ENCODE results near the gene DCAF4. TPM values are rescaled to one million over a fixed set of nuclear protein-coding genes. Genes with fewer than 3 reads are reported as not detected.

The DCAF4 gene
- total and polyA plus RNA-seq, 2 donors (not counting 1 experiment from before 2014, with no cell fraction given) = 10.2 to 20.7 TPM

- no peak overlapping the region for H3K9ac ChIP-seq (ENCODE audit: insufficient read depth, low read length)
Measured at GRCh38 chr14:72968316-72968715, 42.1 kb downstream of the DCAF4 start.

GRCh38 chr14:72970058-72970630 is 43.9 kb downstream of the DCAF4 start:
- Histone ChIP-seq H4K20me1 (ENCODE audit: control insufficient read depth, extremely low read depth, insufficient read depth, low read length) (no peaks in the 10 kb centered on the region), H3K36me3 (ENCODE audit: control insufficient read depth, insufficient read depth, low read length) (peaks cover 19% of the 10 kb centered on the region), H3K4me3 (replicated peaks in 1 of 4; ENCODE audit: control extremely low read depth in 1 of 4, insufficient read depth in 1 of 4, low read depth in 3 of 4, low read length in 4 of 4) (no peak overlapping the region), H3K4me2 (ENCODE audit: extremely low read depth, insufficient read depth, low read length) (no peak overlapping the region), H3K4me1 (ENCODE audit: control insufficient read depth, extremely low read depth, insufficient read depth, low read length) (no peaks in the 10 kb centered on the region), H3K79me2 (ENCODE audit: control insufficient read depth, insufficient read depth, low read length) (no peaks in the 10 kb centered on the region), H2AFZ (ENCODE audit: low read length) (no peak overlapping the region), H3K27me3 (ENCODE audit: control insufficient read depth, insufficient read depth, low read length) (no peaks in the 10 kb centered on the region), H3K9me3 (ENCODE audit: control insufficient read depth, insufficient read depth, low read depth, low read length) (no peaks in the 10 kb centered on the region), H3K27ac (ENCODE audit: insufficient read depth, low read length) (no peak overlapping the region), H3K9ac (ENCODE audit: insufficient read depth, low read length) (no peak overlapping the region)
- TF ChIP-seq EZH2 (IDR thresholded peaks at IDR 0.05; ENCODE audit: low read length, missing control alignments) = no peak
- TF ChIP-seq CTCF (conservative IDR thresholded peaks at IDR 0.05 in 1 of 2, IDR thresholded peaks at IDR 0.05 in 1 of 2; ENCODE audit: low read depth in 1 of 2, low read length in 2 of 2) = no peak
- DNase-seq (ENCODE audit: low read depth in 2 of 2) = no peak

More at GRCh38 chr14:72968316-72968715, 42.1 kb downstream of the DCAF4 start:
- no peak overlapping the region for H3K27ac ChIP-seq (ENCODE audit: insufficient read depth, low read length)
- DNase-seq (ENCODE audit: low read depth in 2 of 2) = no peak
- no peak overlapping the region for H3K4me2 ChIP-seq (ENCODE audit: extremely low read depth, insufficient read depth, low read length)
- H4K20me1 ChIP-seq (ENCODE audit: control insufficient read depth, extremely low read depth, insufficient read depth, low read length) = no peaks in the 10 kb centered on the region
- H3K9me3 ChIP-seq (ENCODE audit: control insufficient read depth, insufficient read depth, low read depth, low read length) = no peaks in the 10 kb centered on the region
- TF ChIP-seq CTCF (conservative IDR thresholded peaks at IDR 0.05 in 1 of 2, IDR thresholded peaks at IDR 0.05 in 1 of 2; ENCODE audit: low read depth in 1 of 2, low read length in 2 of 2) (no peak), EZH2 (IDR thresholded peaks at IDR 0.05; ENCODE audit: low read length, missing control alignments) (no peak)
- H3K4me1 ChIP-seq (ENCODE audit: control insufficient read depth, extremely low read depth, insufficient read depth, low read length) = no peaks in the 10 kb centered on the region
- peaks cover 10% of the 10 kb centered on the region for H3K36me3 ChIP-seq (ENCODE audit: control insufficient read depth, insufficient read depth, low read length)
- H2AFZ ChIP-seq (ENCODE audit: low read length) = no peak overlapping the region
- H3K4me3 ChIP-seq (replicated peaks in 1 of 4; ENCODE audit: control extremely low read depth in 1 of 4, insufficient read depth in 1 of 4, low read depth in 3 of 4, low read length in 4 of 4) = no peak overlapping the region
- H3K79me2 ChIP-seq (ENCODE audit: control insufficient read depth, insufficient read depth, low read length) = no peaks in the 10 kb centered on the region
- no peaks in the 10 kb centered on the region for H3K27me3 ChIP-seq (ENCODE audit: control insufficient read depth, insufficient read depth, low read length)

GRCh38 chr14:72970824-72971434 is 44.7 kb downstream of the DCAF4 start:
- TF ChIP-seq CTCF (conservative IDR thresholded peaks at IDR 0.05 in 1 of 2, IDR thresholded peaks at IDR 0.05 in 1 of 2; ENCODE audit: low read depth in 1 of 2, low read length in 2 of 2) = no peak
- no peak for TF ChIP-seq EZH2 (IDR thresholded peaks at IDR 0.05; ENCODE audit: low read length, missing control alignments)
- Histone ChIP-seq H3K36me3 (ENCODE audit: control insufficient read depth, insufficient read depth, low read length) (peaks cover 22% of the 10 kb centered on the region), H3K27me3 (ENCODE audit: control insufficient read depth, insufficient read depth, low read length) (no peaks in the 10 kb centered on the region), H3K4me1 (ENCODE audit: control insufficient read depth, extremely low read depth, insufficient read depth, low read length) (no peaks in the 10 kb centered on the region), H3K79me2 (ENCODE audit: control insufficient read depth, insufficient read depth, low read length) (no peaks in the 10 kb centered on the region), H4K20me1 (ENCODE audit: control insufficient read depth, extremely low read depth, insufficient read depth, low read length) (no peaks in the 10 kb centered on the region), H3K27ac (ENCODE audit: insufficient read depth, low read length) (no peak overlapping the region), H2AFZ (ENCODE audit: low read length) (no peak overlapping the region), H3K9me3 (ENCODE audit: control insufficient read depth, insufficient read depth, low read depth, low read length) (no peaks in the 10 kb centered on the region), H3K4me2 (ENCODE audit: extremely low read depth, insufficient read depth, low read length) (no peak overlapping the region), H3K4me3 (replicated peaks in 1 of 4; ENCODE audit: control extremely low read depth in 1 of 4, insufficient read depth in 1 of 4, low read depth in 3 of 4, low read length in 4 of 4) (no peak overlapping the region), H3K9ac (ENCODE audit: insufficient read depth, low read length) (no peak overlapping the region)
- no peak for DNase-seq (ENCODE audit: low read depth in 2 of 2)
